ENCODE measurements around the gene EIF5A. TPM values are rescaled to one million over a fixed set of nuclear protein-coding genes. Genes with fewer than 3 reads are reported as not detected.

The EIF5A gene
- total and polyA plus RNA-seq, 9 of the 15 experiments (the other 6 are each of a cell fraction or from before 2014, with no cell fraction given), result 22.9 to 1,163 (median 772) TPM

GRCh38 chr17:7321466-7321865, 14.0 kb downstream of the EIF5A start:
- CTCF ChIA-PET (ENCODE audit: low intra/inter-chr PET ratio), result no interaction called here
- BruUV-seq (replicated peaks), result no TSS peak
- peaks cover 0 to 11% of the 10 kb centered on the region in 2 experiments; a peak in 1 of 5 replicates for H3K4me1 ChIP-seq (replicated peaks in 1 of 2; ENCODE audit: control insufficient read depth in 2 of 2, insufficient read depth in 2 of 2, low read length in 2 of 2)
- POLR2A ChIA-PET, result no interaction called here
- no peaks in the 10 kb centered on the region for H3K9me1 ChIP-seq (ENCODE audit: control insufficient read depth, insufficient read depth, low read length)
- no peak overlapping the region for H3K9ac ChIP-seq (ENCODE audit: insufficient read depth in 1 of 2, low read depth in 2 of 2, low read length in 2 of 2)
- ATAC-seq, result no peak
- H3K9me3 ChIP-seq (replicated peaks; ENCODE audit: control insufficient read depth, insufficient read depth, low read depth, low read length), result no peaks in the 10 kb centered on the region
- H3K36me3 ChIP-seq (ENCODE audit: control insufficient read depth, insufficient read depth, low read length), result peaks cover 85% of the 10 kb centered on the region; the same call in 2 of the 3 replicates
- in situ Hi-C loops (cut with MboI) (no loop called here), intact Hi-C loops (cut with micrococcal nuclease) (no loop called here)
- no peak for DNase-seq (ENCODE audit: extremely low read depth in 1 of 4, low spot score in 3 of 4)
- WGBS (ENCODE audit: insufficient coverage, low coverage, missing lambda C conversion rate), result 98% methylated on average over 6 of the region's 15 CpGs
- TF ChIP-seq ZNF561 (CRISPR knock-in tag; conservative IDR thresholded peaks at IDR 0.05) (no peak), PTTG1 (tag; IDR thresholded peaks at IDR 0.05; ENCODE audit: low read depth) (no peak), ZNF780A (CRISPR knock-in tag; IDR thresholded peaks at IDR 0.05) (no peak), ZSCAN29 (IDR thresholded peaks at IDR 0.05) (no peak), E2F6 (IDR thresholded peaks at IDR 0.05; ENCODE audit: borderline replicate concordance in 1 of 2, extremely low read depth in 1 of 2, insufficient read depth in 1 of 2, insufficient read length in 1 of 2, low read depth in 1 of 2, low read length in 1 of 2, poor library complexity in 1 of 2, severe bottlenecking in 1 of 2) (no peak), SNIP1 (IDR thresholded peaks at IDR 0.05; ENCODE audit: low read depth) (no peak)
- no peak overlapping the region for H3K27ac ChIP-seq (ENCODE audit: extremely low read depth, low read depth, low read length)
- no peak overlapping the region for H2AFZ ChIP-seq (ENCODE audit: low read depth, low read length)
- no peaks in the 10 kb centered on the region for H4K20me1 ChIP-seq (replicated peaks; ENCODE audit: control insufficient read depth, insufficient read depth, low read length)
- H3K4me2 ChIP-seq (ENCODE audit: insufficient read depth, low read length), result no peak overlapping the region
- H3K4me3 ChIP-seq, result no peak overlapping the region
- FAIRE-seq, result no peak
- no peaks in the 10 kb centered on the region for H3K79me2 ChIP-seq (ENCODE audit: control insufficient read depth, insufficient read depth, low read length)
- H3K27me3 ChIP-seq (ENCODE audit: control insufficient read depth in 2 of 2, insufficient read depth in 2 of 2, low read length in 2 of 2), result no peaks in the 10 kb centered on the region
